ENCODE measurements around the gene RICTOR.

- no peak for TF ChIP-seq CTCF (IDR thresholded peaks at IDR 0.05)
- no peak for TF ChIP-seq EZH2phosphoT487 (IDR thresholded peaks at IDR 0.05)
Observed at GRCh38 chr5:39068099-39068498, 6.1 kb downstream of the RICTOR start.

All from neural progenitor cell (in vitro differentiated cells).